GM13977 (cell line): ENCODE data around the gene SLCO2B1.

Experiments
- DNase-seq: peaks from one replicate; pipeline ENCODE4 v3.0.0; 2012; ENCODE audit warnings: low spot score
- in situ Hi-C: fragments of 300-500 bp; cut with MboI; formaldehyde crosslinking; loops from one replicate; pipeline ENCODE4 v1.12.0; 2022; ENCODE audit warnings: low sequenced_read_pairs, low pct_unique_long_range_greater_than_20kb, mixed read lengths, inconsistent platforms; ENCODE audit not compliant: unreplicated experiment
- TF ChIP-seq, protein P1 (sequence below): IDR thresholded peaks from 2 replicates; pipeline ENCODE4 v1.5.1; 2012; ENCODE audit warnings: mild to moderate bottlenecking, control low read depth; ENCODE audit not compliant: insufficient read depth; ENCODE audit errors: extremely low read depth, missing control alignments

SLCO2B1 gene

DNA sequence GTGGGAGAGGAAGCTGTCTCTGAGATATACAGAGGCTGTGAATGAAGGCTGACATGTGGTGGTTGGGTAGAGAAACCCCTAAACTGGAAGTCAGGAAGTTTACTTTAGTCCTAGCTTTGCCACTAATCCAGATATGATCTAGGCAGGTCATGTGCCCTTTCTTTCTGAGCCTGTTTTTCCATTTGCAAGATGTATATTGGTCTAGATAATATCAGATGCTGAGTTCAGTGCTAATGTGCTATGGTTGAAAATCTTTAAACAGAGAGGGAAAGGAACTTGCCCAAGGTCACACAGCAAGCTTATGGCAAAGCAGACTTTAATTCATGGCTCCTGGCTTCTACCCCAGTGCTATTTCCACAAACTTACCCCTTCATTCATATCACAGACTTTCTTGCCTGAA is 63.9 kb downstream of the SLCO2B1 start:
- TF ChIP-seq, protein P1, sequence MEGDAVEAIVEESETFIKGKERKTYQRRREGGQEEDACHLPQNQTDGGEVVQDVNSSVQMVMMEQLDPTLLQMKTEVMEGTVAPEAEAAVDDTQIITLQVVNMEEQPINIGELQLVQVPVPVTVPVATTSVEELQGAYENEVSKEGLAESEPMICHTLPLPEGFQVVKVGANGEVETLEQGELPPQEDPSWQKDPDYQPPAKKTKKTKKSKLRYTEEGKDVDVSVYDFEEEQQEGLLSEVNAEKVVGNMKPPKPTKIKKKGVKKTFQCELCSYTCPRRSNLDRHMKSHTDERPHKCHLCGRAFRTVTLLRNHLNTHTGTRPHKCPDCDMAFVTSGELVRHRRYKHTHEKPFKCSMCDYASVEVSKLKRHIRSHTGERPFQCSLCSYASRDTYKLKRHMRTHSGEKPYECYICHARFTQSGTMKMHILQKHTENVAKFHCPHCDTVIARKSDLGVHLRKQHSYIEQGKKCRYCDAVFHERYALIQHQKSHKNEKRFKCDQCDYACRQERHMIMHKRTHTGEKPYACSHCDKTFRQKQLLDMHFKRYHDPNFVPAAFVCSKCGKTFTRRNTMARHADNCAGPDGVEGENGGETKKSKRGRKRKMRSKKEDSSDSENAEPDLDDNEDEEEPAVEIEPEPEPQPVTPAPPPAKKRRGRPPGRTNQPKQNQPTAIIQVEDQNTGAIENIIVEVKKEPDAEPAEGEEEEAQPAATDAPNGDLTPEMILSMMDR, result no peak
- no peak for DNase-seq
- in situ Hi-C loops, result loop anchor here (25.0 kb wide), 2 partner anchors 203 to 278 kb away; partner anchors contain the start of genes SPCS2 and XRRA1

- no peak for DNase-seq
- in situ Hi-C loops, result loop anchor here (25.0 kb wide), 2 partner anchors 208 to 283 kb away; partner anchors contain the start of genes SPCS2 and XRRA1
- TF ChIP-seq, protein P1, result no peak
Measured at GRCh38 chr11:75219869-75220268, 69.0 kb downstream of the SLCO2B1 start.

DNA sequence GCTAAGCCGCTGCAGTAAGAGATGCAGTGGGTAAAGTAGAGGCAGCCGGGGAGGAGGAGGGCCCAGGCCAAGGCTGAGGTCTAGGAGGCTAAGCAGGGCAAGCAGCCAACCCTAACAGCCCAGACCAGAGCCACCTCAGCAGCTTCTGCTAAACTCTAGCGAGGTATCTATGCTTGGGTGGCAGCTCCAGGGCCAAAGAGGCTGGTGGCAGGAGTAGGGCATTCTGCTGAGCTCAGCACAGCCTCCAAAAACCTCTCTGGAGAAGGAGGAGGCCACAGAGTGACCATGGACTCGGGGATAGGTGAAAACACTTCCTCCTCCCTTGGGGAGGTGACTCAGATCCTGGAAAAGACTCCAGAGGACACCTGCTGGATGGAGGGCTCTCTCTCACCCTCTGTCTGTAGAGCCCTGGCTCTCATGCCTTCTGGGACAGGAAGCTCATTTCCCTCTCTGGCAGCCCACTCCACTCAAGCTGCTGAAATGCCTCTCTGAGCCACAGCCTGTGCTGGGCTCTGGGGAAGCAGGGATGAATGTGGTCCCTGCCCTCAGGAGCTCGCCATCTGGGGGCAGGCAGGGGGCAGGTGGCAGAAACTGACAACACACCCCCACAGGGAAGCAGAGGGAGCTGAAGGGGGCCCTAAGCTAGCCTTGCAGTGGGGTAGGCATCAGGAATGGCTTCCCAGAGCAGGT is 73.2 kb downstream of the SLCO2B1 start:
- TF ChIP-seq, protein P1, result no peak
- no peak for DNase-seq
- in situ Hi-C loops, result loop anchor here (25.0 kb wide), 2 partner anchors 212 to 287 kb away; partner anchors contain the start of genes SPCS2 and XRRA1

- TF ChIP-seq, protein P1, result no peak
- no peak for DNase-seq
- in situ Hi-C loops, result loop anchor here (25.0 kb wide), 1 partner anchor 112 kb away; no protein-coding TSS in a partner anchor
Measured at GRCh38 chr11:75225794-75226193, 74.9 kb downstream of the SLCO2B1 start.

DNA sequence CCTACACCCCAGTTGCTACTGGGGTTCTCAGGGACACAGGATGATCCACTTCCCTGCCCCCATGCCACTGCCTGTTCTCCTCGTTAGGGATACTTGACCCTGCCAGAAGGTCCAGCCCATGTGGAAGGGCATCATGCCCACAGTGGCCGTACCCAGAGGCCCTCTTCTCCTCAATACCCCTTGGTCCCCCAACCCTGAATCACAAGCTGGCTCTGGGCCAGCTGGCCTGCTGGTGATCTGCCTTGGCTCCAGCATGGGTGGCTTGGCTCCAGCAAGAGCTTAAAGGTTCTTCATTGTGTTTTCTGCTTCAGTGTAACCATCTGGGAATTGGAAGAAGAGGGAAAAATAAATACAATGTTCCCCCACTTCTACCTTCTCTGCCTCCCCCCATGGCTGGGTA is 78.6 kb downstream of the SLCO2B1 start:
- in situ Hi-C loops, result loop anchor here (25.0 kb wide), 1 partner anchor 108 kb away; no protein-coding TSS in a partner anchor
- TF ChIP-seq, protein P1, result no peak
- DNase-seq, result no peak

GRCh38 chr11:75230621-75231020 is 79.7 kb downstream of the SLCO2B1 start:
- TF ChIP-seq, protein P1, result no peak
- DNase-seq, result no peak
- in situ Hi-C loops, result loop anchor here (25.0 kb wide), 1 partner anchor 107 kb away; no protein-coding TSS in a partner anchor
